SU-DHL-6 (cell line): ENCODE results near the gene MAPK11.

Experiments
- EZH2phosphoT487 ChIP-seq: fragments of 200-600 bp; sonication (generic), shearing (Covaris generic); conservative IDR thresholded peaks from 2 replicates; pipeline ENCODE4 v1.6.1; 2018; ENCODE audit warnings: mild to moderate bottlenecking, antibody characterized with exemption, low read length, moderate library complexity, mixed read lengths
- TF ChIP-seq, protein P1 (sequence below): fragments of 200-600 bp; sonication (generic); IDR thresholded peaks from one replicate; pipeline ENCODE4 v1.5.1; 2017; ENCODE audit warnings: antibody characterized with exemption, mild to moderate bottlenecking, low read length, moderate library complexity; ENCODE audit not compliant: insufficient read depth, poor library complexity, severe bottlenecking

GRCh38 chr22:50261615-50262459 is 8.3 kb downstream of the MAPK11 start, which contains the start of gene MAPK12:
- TF ChIP-seq, protein P1, sequence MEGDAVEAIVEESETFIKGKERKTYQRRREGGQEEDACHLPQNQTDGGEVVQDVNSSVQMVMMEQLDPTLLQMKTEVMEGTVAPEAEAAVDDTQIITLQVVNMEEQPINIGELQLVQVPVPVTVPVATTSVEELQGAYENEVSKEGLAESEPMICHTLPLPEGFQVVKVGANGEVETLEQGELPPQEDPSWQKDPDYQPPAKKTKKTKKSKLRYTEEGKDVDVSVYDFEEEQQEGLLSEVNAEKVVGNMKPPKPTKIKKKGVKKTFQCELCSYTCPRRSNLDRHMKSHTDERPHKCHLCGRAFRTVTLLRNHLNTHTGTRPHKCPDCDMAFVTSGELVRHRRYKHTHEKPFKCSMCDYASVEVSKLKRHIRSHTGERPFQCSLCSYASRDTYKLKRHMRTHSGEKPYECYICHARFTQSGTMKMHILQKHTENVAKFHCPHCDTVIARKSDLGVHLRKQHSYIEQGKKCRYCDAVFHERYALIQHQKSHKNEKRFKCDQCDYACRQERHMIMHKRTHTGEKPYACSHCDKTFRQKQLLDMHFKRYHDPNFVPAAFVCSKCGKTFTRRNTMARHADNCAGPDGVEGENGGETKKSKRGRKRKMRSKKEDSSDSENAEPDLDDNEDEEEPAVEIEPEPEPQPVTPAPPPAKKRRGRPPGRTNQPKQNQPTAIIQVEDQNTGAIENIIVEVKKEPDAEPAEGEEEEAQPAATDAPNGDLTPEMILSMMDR: no peak
- no peak for TF ChIP-seq EZH2phosphoT487
